HepG2 (cell line): ENCODE measurements around the gene NFS1. TPM values are rescaled to one million over a fixed set of nuclear protein-coding genes. Genes with fewer than 3 reads are reported as not detected.
A peak's percentile ranks its signal among the peaks of the same experiment; 100 is the strongest.

Experiments
- ATAC-seq: fragments of 200-7000 bp; cut with Tn5 transposase; 3 replicates; pipeline ENCODE4 v1.9.1; 2020; ENCODE audit warnings: mild to moderate bottlenecking, moderate library complexity
- BruUV-seq: library from RNA; stranded (reverse); fragments of 400-500 nt; replicated peaks from 2 replicates; lab custom pipeline; 2021; lab: Mats Ljungman, UMichigan
- CTCF ChIA-PET: fragments of 300-600 bp; formaldehyde crosslinking; extraction: SDS; loops from one replicate; lab custom pipeline; 2021; ENCODE audit warnings: low total read pairs, inconsistent platforms, low intra/inter-chr PET ratio; lab: Yijun Ruan, JAX
- POLR2A ChIA-PET: fragments of 350-600 bp; sonication (Branson Sonifier 250); formaldehyde crosslinking; loops from one replicate; lab custom pipeline; 2020; ENCODE audit warnings: antibody characterized with exemption, inconsistent platforms; lab: Yijun Ruan, JAX
- DNase-seq: peaks from one replicate; pipeline ENCODE4 v3.0.0-alpha.2; 2015; ENCODE audit warnings: low spot score
- FAIRE-seq: peaks from 3 replicates; lab custom pipeline; 2011; peaks lifted over from hg19 to GRCh38; lab: Jason Lieb, UNC
- H2AFZ ChIP-seq: one replicate; pipeline ENCODE4 v1.6.1; 2011; ENCODE audit warnings: low read length, inconsistent platforms
- H3K27ac ChIP-seq: fragments of 300-600 bp; 3 replicates; pipeline ENCODE4 v1.8.0; 2011; ENCODE audit warnings: mixed run types, mild to moderate bottlenecking, mixed read lengths, low read length, inconsistent platforms; ENCODE audit not compliant: insufficient read depth; ENCODE audit errors: extremely low read length
- H3K27me3 ChIP-seq, 2 experiments: fragments of 200-600 bp in 1 of 2; 2 replicates in 1 of 2; 3 replicates in 1 of 2; pipeline versions ENCODE4 v1.6.0 to v1.8.0; 2011; ENCODE audit warnings: low read length in 2 of 2, mild to moderate bottlenecking in 2 of 2, moderate library complexity in 2 of 2, inconsistent platforms in 1 of 2; ENCODE audit not compliant: insufficient read depth in 2 of 2, control insufficient read depth in 1 of 2
- H3K36me3 ChIP-seq, 2 experiments: fragments of 200-600 bp in 1 of 2; replicated peaks in 1 of 2; 2 replicates in 1 of 2; 3 replicates in 1 of 2; pipeline versions ENCODE4 v1.5.1 to v1.8.0; 2011; ENCODE audit warnings: low read length in 2 of 2, inconsistent platforms in 1 of 2; ENCODE audit not compliant: insufficient read depth in 2 of 2, control insufficient read depth in 1 of 2
- H3K4me1 ChIP-seq: 2 replicates; pipeline ENCODE4 v1.5.1; 2012; ENCODE audit warnings: low read length, inconsistent platforms; ENCODE audit not compliant: insufficient read depth
- H3K4me2 ChIP-seq: 2 replicates; pipeline ENCODE4 v1.6.0; 2011; ENCODE audit warnings: low read depth, low read length, inconsistent platforms
- H3K4me3 ChIP-seq, 3 experiments: fragments of 200-600 bp in 1 of 3; sonication (generic), shearing (Covaris generic) in 1 of 3; replicated peaks in 1 of 3; 2 replicates each; pipeline ENCODE4 v1.5.1; 2011 to 2016; ENCODE audit warnings: low read length in 3 of 3, inconsistent platforms in 2 of 3, low read depth in 2 of 3, mild to moderate bottlenecking in 2 of 3, control low read depth in 1 of 3, mixed read lengths in 1 of 3; ENCODE audit not compliant: insufficient read depth in 1 of 3
- H3K79me2 ChIP-seq: one replicate; pipeline ENCODE4 v1.6.1; 2011; ENCODE audit warnings: low read length, inconsistent platforms; ENCODE audit not compliant: insufficient read depth
- H3K9ac ChIP-seq: 2 replicates; pipeline ENCODE4 v1.6.0; 2011; ENCODE audit warnings: mild to moderate bottlenecking, low read depth, low read length, inconsistent platforms; ENCODE audit not compliant: insufficient read depth
- H3K9me3 ChIP-seq: 2 replicates; pipeline ENCODE4 v1.5.1; 2012; ENCODE audit warnings: mild to moderate bottlenecking, low read length
- H4K20me1 ChIP-seq: 2 replicates; pipeline ENCODE4 v1.6.0; 2011; ENCODE audit warnings: inconsistent platforms, mild to moderate bottlenecking, low read length, moderate library complexity; ENCODE audit not compliant: insufficient read depth
- GLI4 ChIP-seq: sonication (generic); formaldehyde crosslinking; IDR thresholded peaks from 2 replicates; pipeline ENCODE4 v1.5.1; 2020; ENCODE audit warnings: missing genetic modification reagents, mild to moderate bottlenecking, moderate library complexity, borderline replicate concordance
- RFX3 ChIP-seq: IDR thresholded peaks from 2 replicates; pipeline ENCODE4 v1.6.1; 2016; ENCODE audit warnings: missing biosample characterization, missing genetic modification reagents
- SALL1 ChIP-seq: sonication (generic); formaldehyde crosslinking; IDR thresholded peaks from 2 replicates; pipeline ENCODE4 v1.8.0; 2022; ENCODE audit warnings: mild to moderate bottlenecking, missing genetic modification reagents
- SIX1 ChIP-seq: sonication (generic); formaldehyde crosslinking; IDR thresholded peaks from 2 replicates; pipeline ENCODE4 v1.4.0; 2020; ENCODE audit warnings: missing genetic modification reagents, borderline replicate concordance
- ZNF512B ChIP-seq: sonication (generic); formaldehyde crosslinking; IDR thresholded peaks from 2 replicates; pipeline ENCODE4 v1.5.1; 2020; ENCODE audit warnings: missing genetic modification reagents, mild to moderate bottlenecking, borderline replicate concordance
- ZNF580 ChIP-seq: IDR thresholded peaks from 2 replicates; pipeline ENCODE4 v1.6.1; 2016; ENCODE audit warnings: low read depth, borderline replicate concordance
- ZNF792 ChIP-seq: IDR thresholded peaks from 2 replicates; pipeline ENCODE4 v1.6.1; 2016
- WGBS: methylation state at CpG from one replicate; pipeline ENCODE4 v1.1.6; 2017; ENCODE audit warnings: low lambda C conversion rate; 5-methylcytosine and 5-hydroxymethylcytosine counted together
- in situ Hi-C: cut with HindIII; loops from 2 replicates; pipeline ENCODE4 v1.10.0; 2017; ENCODE audit warnings: low pct_unique_long_range_greater_than_20kb; ENCODE audit not compliant: extremely low pct_ligation_motif_present
- intact Hi-C: fragments of 100-400 bp; cut with micrococcal nuclease; formaldehyde crosslinking; loops from one replicate; pipeline ENCODE4 v1.10.0; 2022; ENCODE audit not compliant: unreplicated experiment
- polyA plus RNA-seq, 8 experiments: library from polyadenylated mRNA; depleted of rRNA in 3 of 8; stranded (reverse) in 7 of 8; unstranded in 1 of 8; fragments of >200 nt; fragmentation: Illumina TruSeq in 4 of 8; extraction: Trizol in 4 of 8; gene quantifications; 2 replicates each; pipeline versions ENCODE4 v1.2.1 to v1.2.3, GENCODE V29; 2011 to 2016; ENCODE audit warnings: low read depth in 4 of 8, missing spikeins in 1 of 8, mixed read lengths in 1 of 8; ENCODE audit not compliant: insufficient read depth in 1 of 8
- total RNA-seq, 5 experiments: library from RNA; depleted of rRNA; stranded (reverse); fragments of >200 nt; fragmentation: Illumina TruSeq; extraction: Trizol; gene quantifications; 2 replicates each; pipeline ENCODE4 v1.2.3, GENCODE V29; 2016; ENCODE audit warnings: low read depth in 1 of 5

The NFS1 gene
- total and polyA plus RNA-seq, 2 of the 13 experiments (the other 11 are each of a cell fraction or from before 2014, with no cell fraction given): 65.9 to 88.1 TPM

GRCh38 chr20:35657271-35657670 lies 41.9 kb downstream of the NFS1 start:
- POLR2A ChIA-PET: interaction anchor here (0.9 to 2.3 kb wide), 3 partner anchors 21 to 85 kb away, joined by 4 read pairs; partner anchors contain the start of gene RBM39

More at GRCh38 chr20:35657271-35657670, 41.9 kb downstream of the NFS1 start:
- Histone ChIP-seq H3K36me3 (peaks cover 24 to 45% of the 10 kb centered on the region in 2 experiments), H3K4me2 (no peak overlapping the region), H3K27ac (no peak overlapping the region), H2AFZ (no peak overlapping the region), H3K27me3 (no peaks in the 10 kb centered on the region), H3K79me2 (peaks cover 99% of the 10 kb centered on the region), H3K9ac (no peak overlapping the region), H3K9me3 (no peaks in the 10 kb centered on the region), H4K20me1 (peaks cover 97% of the 10 kb centered on the region), H3K4me3 (no peak overlapping the region), H3K4me1 (peaks cover 51% of the 10 kb centered on the region)
- BruUV-seq: no TSS peak
- no peak for ATAC-seq
- TF ChIP-seq SIX1 (no peak), RFX3 (CRISPR knock-in tag) (0 out of 2 replicates have a peak, but pooled peaks have one; percentile 15), ZNF792 (CRISPR knock-in tag) (0 out of 2 replicates have a peak, but pooled peaks have one; percentile 24), ZNF512B (no peak), SALL1 (CRISPR knock-in tag) (no peak), ZNF580 (CRISPR knock-in tag) (0 out of 2 replicates have a peak, but pooled peaks have one; percentile 25), GLI4 (CRISPR knock-in tag) (0 out of 2 replicates have a peak, but pooled peaks have one; percentile 13)
- CTCF ChIA-PET: no interaction called here
- intact Hi-C loops (no loop called here), in situ Hi-C loops (no loop called here)
- 79% methylated on average over 1 of the region's 1 CpG for WGBS
- no peak for FAIRE-seq
- DNase-seq: no peak
